ENCODE measurements around the gene STAU1. TPM values are rescaled to one million over a fixed set of nuclear protein-coding genes. Genes with fewer than 3 reads are reported as not detected.

The STAU1 gene
- total and polyA plus RNA-seq, 2 of the 13 experiments (the other 11 are each of a cell fraction or from before 2014, with no cell fraction given) = 119 to 133 TPM

DNA sequence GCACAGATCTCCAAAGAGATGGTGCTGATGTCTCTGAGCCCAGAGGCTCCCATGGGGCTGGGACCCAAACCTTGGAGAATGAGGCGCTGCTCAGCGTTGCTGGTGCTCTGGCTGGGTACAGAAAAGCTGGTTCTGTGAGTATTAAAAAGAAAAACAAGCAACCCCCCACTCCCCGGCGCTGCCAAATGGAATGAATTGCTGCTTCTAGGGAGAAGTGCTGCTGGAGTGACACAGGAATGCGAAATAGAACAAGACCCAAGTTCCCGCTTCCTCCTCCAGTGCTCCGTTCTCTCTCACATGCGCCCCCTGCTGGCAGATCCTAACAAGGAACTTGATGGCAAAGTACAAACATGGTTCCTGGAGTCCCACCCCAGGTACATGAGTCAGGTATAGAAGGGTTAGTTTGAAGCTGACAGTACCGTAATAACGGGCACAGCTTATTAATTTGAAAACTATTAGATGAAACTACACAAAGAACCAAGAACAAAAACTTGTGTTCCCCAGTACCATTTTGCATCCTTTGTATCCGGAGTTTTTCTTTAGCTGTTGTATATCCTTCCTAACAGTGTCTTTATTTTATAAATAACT, 29.0 kb upstream of the STAU1 start (continued):
- TF ChIP-seq ZNF687 (CRISPR knock-in tag; IDR thresholded peaks at IDR 0.05) = no peak
- TF ChIP-seq FOSL2 (CRISPR knock-in tag; IDR thresholded peaks at IDR 0.05) = peak; percentile 59
- no peak for TF ChIP-seq CC2D1A (CRISPR knock-in tag; IDR thresholded peaks at IDR 0.05)
- peak; percentile 55; the same call in 1 of the 2 replicates for TF ChIP-seq ZNF619 (CRISPR knock-in tag; IDR thresholded peaks at IDR 0.05)
- no peak for TF ChIP-seq CBFB (CRISPR knock-in tag; IDR thresholded peaks at IDR 0.05)
- TF ChIP-seq FOXM1 (CRISPR knock-in tag; IDR thresholded peaks at IDR 0.05) = no peak
- TF ChIP-seq ZMYM3 (CRISPR knock-in tag; IDR thresholded peaks at IDR 0.05) = peak; percentile 63; the same call in 1 of the 2 replicates
- TF ChIP-seq ZNF792 (CRISPR knock-in tag; IDR thresholded peaks at IDR 0.05) = peak; percentile 66; the same call in 1 of the 2 replicates
- no peak for TF ChIP-seq PRPF4 (IDR thresholded peaks at IDR 0.05; ENCODE audit: low read depth, low read length, poor library complexity, severe bottlenecking)
- no peak for TF ChIP-seq RNF2 (conservative IDR thresholded peaks at IDR 0.05; ENCODE audit: low read depth)
- TF ChIP-seq ZBTB39 (CRISPR knock-in tag; IDR thresholded peaks at IDR 0.05) = no peak
- TF ChIP-seq, protein P1, sequence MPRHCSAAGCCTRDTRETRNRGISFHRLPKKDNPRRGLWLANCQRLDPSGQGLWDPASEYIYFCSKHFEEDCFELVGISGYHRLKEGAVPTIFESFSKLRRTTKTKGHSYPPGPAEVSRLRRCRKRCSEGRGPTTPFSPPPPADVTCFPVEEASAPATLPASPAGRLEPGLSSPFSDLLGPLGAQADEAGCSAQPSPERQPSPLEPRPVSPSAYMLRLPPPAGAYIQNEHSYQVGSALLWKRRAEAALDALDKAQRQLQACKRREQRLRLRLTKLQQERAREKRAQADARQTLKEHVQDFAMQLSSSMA (CRISPR knock-in tag; IDR thresholded peaks at IDR 0.05) = no peak
- TF ChIP-seq RXRA (CRISPR knock-in tag; IDR thresholded peaks at IDR 0.05) = 0 out of 2 replicates have a peak, but pooled peaks have one; percentile 23
- no peak for TF ChIP-seq TP53 (CRISPR knock-in tag; conservative IDR thresholded peaks at IDR 0.05)
- TF ChIP-seq KDM2A (CRISPR knock-in tag; IDR thresholded peaks at IDR 0.05; ENCODE audit: borderline replicate concordance, low read depth) = peak; percentile 87
- TF ChIP-seq ERF (CRISPR knock-in tag; IDR thresholded peaks at IDR 0.05) = peak; percentile 90; the same call in 1 of the 2 replicates
- TF ChIP-seq TEAD3 (CRISPR knock-in tag; optimal IDR thresholded peaks at IDR 0.05; ENCODE audit: borderline replicate concordance) = peak; percentile 94
- TF ChIP-seq ZNF101 (CRISPR knock-in tag; IDR thresholded peaks at IDR 0.05; ENCODE audit: borderline replicate concordance, low read depth) = no peak
- no peak for TF ChIP-seq GLMP (CRISPR knock-in tag; IDR thresholded peaks at IDR 0.05; ENCODE audit: borderline replicate concordance)
- TF ChIP-seq ATRX (CRISPR knock-in tag; IDR thresholded peaks at IDR 0.05; ENCODE audit: borderline replicate concordance) = no peak
- TF ChIP-seq SOX6 (IDR thresholded peaks at IDR 0.05) = no peak
- 0 out of 2 replicates have a peak, but pooled peaks have one; percentile 52 for TF ChIP-seq SOX6 (CRISPR knock-in tag; IDR thresholded peaks at IDR 0.05)
- TF ChIP-seq KLF16 (CRISPR knock-in tag; IDR thresholded peaks at IDR 0.05) = peak in 1 of 2 experiments; percentile 57; a peak in 1 of 4 replicates
- TF ChIP-seq RFXANK (CRISPR knock-in tag; IDR thresholded peaks at IDR 0.05) = no peak
